IPS DF 4.7 (cell line): ENCODE data around the gene BNIP2.

Source experiments
- DNase-seq: peaks from one replicate; pipeline ENCODE4 v3.0.0-alpha.2; 2013; ENCODE audit warnings: low spot score; ENCODE audit errors: extremely low read depth

The BNIP2 gene

DNA sequence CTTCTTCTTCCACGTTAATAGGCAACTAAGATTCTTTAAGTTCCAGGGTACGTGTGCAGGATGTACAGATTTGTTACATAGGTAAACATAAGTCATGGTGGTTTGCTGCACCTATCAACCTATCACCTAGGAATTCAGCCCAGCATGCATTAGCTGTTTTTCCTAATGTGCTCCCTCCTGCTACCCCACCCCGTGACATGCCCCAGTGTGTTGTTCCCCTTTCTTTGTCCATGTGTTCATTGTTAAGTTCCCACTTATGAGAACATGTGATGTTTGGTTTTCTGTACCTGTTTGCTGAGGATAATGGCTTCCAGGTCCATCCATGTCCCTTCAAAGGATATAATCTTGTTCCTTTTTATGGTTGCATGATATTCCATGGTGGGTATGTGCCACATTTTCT is 52.9 kb downstream of the BNIP2 start:
- no peak for DNase-seq

DNA sequence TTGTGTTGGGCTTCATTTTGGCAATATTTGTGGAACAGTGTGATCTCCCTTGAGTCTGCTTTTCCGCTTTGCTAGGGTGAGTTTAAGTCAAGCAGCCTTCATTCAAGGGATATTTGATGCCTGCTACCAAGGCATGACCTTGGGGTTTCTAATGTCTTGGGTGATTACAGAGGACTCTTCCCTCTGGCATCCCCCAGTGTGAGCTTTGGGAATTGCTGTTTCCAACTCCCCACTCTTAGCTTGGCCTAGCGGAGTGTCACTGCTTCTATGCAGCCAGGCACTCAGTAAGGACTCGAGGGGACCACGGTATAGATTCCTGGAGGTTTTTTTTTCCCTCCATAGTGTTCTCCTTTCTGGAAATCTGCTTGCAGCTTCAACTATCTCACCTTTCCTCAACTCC is 56.4 kb downstream of the BNIP2 start:
- peak; percentile 51 for DNase-seq

DNA sequence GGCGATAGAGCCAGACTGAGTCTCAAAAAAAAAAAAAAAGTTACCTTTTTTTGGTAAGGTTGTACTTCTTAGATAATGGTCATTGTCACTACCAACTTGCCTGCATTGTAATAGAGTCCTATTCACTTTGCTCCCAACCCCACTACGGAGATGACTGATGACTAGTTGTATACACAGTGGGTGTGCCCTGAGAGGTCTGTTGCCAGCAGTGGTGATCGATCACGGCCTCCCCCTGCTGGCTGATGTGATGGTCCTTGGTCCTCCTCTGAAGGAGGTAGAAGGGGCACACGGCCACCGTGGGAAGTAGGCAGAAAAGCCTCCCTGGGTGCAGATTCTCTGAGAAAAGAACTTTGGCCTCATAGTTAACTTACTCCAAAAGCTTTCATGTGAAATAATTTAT is 66.8 kb downstream of the BNIP2 start:
- peak; percentile 16 for DNase-seq

GRCh38 chr15:59618406-59618805 is 70.7 kb downstream of the BNIP2 start:
- no peak for DNase-seq

DNA sequence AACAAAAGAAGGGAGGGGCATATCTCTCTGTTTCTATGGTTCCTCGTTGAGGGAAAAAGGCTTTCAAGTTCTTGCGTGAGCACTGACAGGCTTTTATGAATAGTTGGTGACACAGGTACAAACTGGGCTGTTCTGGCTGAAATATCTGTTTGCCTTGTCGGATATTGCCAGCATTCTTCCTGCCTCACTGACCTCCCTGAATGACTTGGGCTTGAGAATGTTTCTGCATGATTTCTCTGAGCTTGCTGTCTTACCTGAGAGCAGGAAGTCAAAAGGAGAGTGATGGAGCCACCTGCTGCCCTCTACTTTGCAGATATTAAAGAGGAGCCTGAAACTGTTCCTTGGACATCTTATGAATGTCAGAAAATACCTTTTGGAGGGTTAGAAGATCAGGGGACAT is 72.7 kb downstream of the BNIP2 start:
- no peak for DNase-seq

DNA sequence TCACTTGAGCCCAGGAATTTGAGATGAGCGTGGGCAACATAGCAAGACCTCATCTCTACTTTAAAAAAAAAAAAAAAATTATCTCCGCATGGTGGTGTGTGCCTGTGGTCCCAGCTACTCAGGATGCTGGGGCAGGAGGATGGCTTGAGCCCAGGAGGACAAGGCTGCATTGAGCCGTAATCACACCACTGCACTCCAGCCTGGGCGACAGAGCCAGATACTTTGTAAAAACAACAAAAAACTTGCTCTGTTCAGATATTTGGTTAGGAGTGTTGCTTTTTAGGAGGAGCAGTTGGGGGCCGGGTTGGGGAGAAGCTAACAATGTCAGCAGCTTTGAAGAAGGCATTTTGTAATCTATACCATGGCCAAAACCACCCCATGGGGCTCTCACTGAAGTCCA is 73.5 kb downstream of the BNIP2 start:
- DNase-seq, result no peak

GRCh38 chr15:59614153-59614552 is 75.0 kb downstream of the BNIP2 start:
- DNase-seq, result no peak

GRCh38 chr15:59611276-59612260 is 77.6 kb downstream of the BNIP2 start, which contains the start of gene GCNT3:
Gene GCNT3, plus strand, starts transcription at chr15:59611783. Its CDS starts 6,456 bp downstream, at chr15:59618239.
- no peak for DNase-seq

GRCh38 chr15:59609730-59610712 is 79.1 kb downstream of the BNIP2 start:
- no peak for DNase-seq
